SK-N-MC (cell line): ENCODE data around the gene KRTAP5-7.

Experiments used
- DNase-seq: peaks from one replicate; pipeline ENCODE4 v3.0.0-alpha.2; 2011; ENCODE audit warnings: low read depth, low spot score
- H3K27ac ChIP-seq: fragments of 200-600 bp; sonication (generic); 2 replicates; pipeline ENCODE4 v1.5.1; 2016; ENCODE audit warnings: mixed run types
- H3K36me3 ChIP-seq: fragments of 200-600 bp; sonication (generic); 2 replicates; pipeline ENCODE4 v1.6.1; 2017; ENCODE audit warnings: antibody characterized with exemption, low read length, mixed read lengths; ENCODE audit not compliant: insufficient read depth
- H3K4me3 ChIP-seq: fragments of 200-600 bp; sonication (generic); 2 replicates; pipeline ENCODE4 v1.5.1; 2016
- H3K9ac ChIP-seq: fragments of 200-600 bp; sonication (generic); 2 replicates; pipeline ENCODE4 v1.8.0; 2017; ENCODE audit warnings: mixed run types, mixed read lengths; ENCODE audit not compliant: insufficient read length
- H3K9me3 ChIP-seq: fragments of 200-600 bp; sonication (generic); 2 replicates; pipeline ENCODE4 v1.6.1; 2017; ENCODE audit warnings: low read depth, mild to moderate bottlenecking, antibody characterized with exemption, low read length, moderate library complexity, mixed read lengths
- EZH2 ChIP-seq: fragments of 200-600 bp; sonication (generic); IDR thresholded peaks from one replicate; pipeline ENCODE4 v1.6.1; 2017; ENCODE audit warnings: antibody characterized with exemption
- FOXP2 ChIP-seq: optimal IDR thresholded peaks from 2 replicates; pipeline ENCODE3; 2011; ENCODE audit warnings: mild to moderate bottlenecking, moderate library complexity; ENCODE audit not compliant: insufficient read depth; ENCODE audit errors: extremely low read length, control extremely low read depth
- POLR2AphosphoS5 ChIP-seq: IDR thresholded peaks from 2 replicates; pipeline ENCODE4 v1.6.1; 2012; ENCODE audit warnings: mild to moderate bottlenecking, low read depth, low read length, borderline replicate concordance

KRTAP5-7 gene

GRCh38 chr11:71484248-71485062 lies 42.6 kb upstream of the KRTAP5-7 start:
- Histone ChIP-seq H3K4me3 (no peak overlapping the region), H3K9ac (no peak overlapping the region), H3K36me3 (peaks cover 13% of the 10 kb centered on the region; the same call in 1 of the 2 replicates), H3K9me3 (no peaks in the 10 kb centered on the region), H3K27ac (no peak overlapping the region)
- no peak for DNase-seq
- no peak for TF ChIP-seq EZH2

DNA sequence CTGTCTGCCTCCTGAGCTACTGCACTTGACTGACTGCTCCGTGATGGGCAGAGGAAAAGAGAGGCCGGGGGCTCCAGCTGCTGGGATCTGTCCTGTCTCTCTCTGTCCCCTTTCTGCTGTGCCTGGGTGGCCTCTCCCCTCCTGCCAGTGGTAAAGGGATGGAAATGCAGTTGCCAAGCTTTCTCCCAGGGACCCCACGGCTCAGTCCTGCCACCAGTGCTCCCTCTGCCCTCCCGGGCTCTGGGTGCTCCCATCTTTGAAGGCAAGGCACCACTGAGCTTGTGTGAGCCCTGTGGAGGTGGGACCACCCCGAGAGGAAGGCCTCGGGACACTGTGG lies 42.0 kb upstream of the KRTAP5-7 start:
- Histone ChIP-seq H3K27ac (no peak overlapping the region), H3K9me3 (no peaks in the 10 kb centered on the region), H3K4me3 (no peak overlapping the region), H3K36me3 (peaks cover 13% of the 10 kb centered on the region; the same call in 1 of the 2 replicates), H3K9ac (no peak overlapping the region)
- no peak for TF ChIP-seq POLR2AphosphoS5
- no peak for TF ChIP-seq FOXP2
- no peak for TF ChIP-seq EZH2
- no peak for DNase-seq

DNA sequence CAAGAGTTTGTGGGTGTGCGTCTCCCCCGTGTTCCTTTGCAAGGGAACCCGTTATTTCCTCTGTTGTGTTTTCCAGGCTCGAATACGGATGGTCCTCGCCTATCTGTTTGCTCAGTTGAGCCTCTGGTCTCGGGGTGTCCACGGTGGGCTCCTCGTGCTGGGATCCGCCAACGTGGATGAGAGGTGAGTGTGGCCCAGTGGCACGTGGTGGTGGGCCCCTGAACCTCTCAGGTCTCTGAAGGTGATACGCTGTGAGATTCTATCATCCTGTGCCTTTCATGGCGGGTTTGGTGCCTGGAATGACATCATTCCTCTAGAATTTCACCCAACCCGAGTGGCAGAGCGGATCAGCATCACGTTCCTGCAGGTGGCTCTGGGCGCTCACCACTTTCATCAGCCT lies 41.6 kb upstream of the KRTAP5-7 start:
- DNase-seq, result no peak
- no peak overlapping the region for H3K9ac ChIP-seq
- TF ChIP-seq FOXP2, result no peak
- no peak for TF ChIP-seq POLR2AphosphoS5
- TF ChIP-seq EZH2, result no peak

DNA sequence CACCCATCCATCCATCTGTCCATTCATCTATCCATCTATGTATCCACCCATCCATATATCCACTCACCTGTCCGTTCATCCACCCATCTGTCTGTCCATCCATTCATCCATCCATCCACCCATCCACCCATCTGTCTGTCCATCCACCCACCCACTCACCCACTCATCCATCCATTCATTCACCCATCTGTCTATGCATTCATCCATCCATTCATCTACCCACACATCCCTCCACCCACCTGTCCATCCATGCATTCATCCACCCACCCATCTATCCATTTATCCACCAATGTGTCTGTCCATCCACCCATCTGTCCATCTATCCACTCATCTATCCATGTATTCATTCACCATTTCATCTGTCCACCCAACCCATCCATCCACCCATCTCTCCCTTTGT lies 40.7 kb upstream of the KRTAP5-7 start:
- Histone ChIP-seq H3K36me3 (peaks cover 13% of the 10 kb centered on the region; the same call in 1 of the 2 replicates), H3K9ac (no peak overlapping the region), H3K27ac (no peak overlapping the region), H3K9me3 (no peaks in the 10 kb centered on the region), H3K4me3 (no peak overlapping the region)
- TF ChIP-seq EZH2, result no peak
- no peak for TF ChIP-seq FOXP2
- TF ChIP-seq POLR2AphosphoS5, result no peak
- DNase-seq, result no peak

More for the DNA sequence above, 41.6 kb upstream of the KRTAP5-7 start:
- Histone ChIP-seq H3K27ac (no peak overlapping the region), H3K9me3 (no peaks in the 10 kb centered on the region), H3K4me3 (no peak overlapping the region), H3K36me3 (peaks cover 13% of the 10 kb centered on the region; the same call in 1 of the 2 replicates)

GRCh38 chr11:71488681-71489270 lies 38.3 kb upstream of the KRTAP5-7 start:
- TF ChIP-seq FOXP2 (no peak), EZH2 (no peak), POLR2AphosphoS5 (no peak)
- Histone ChIP-seq H3K27ac (no peak overlapping the region), H3K9me3 (no peaks in the 10 kb centered on the region), H3K4me3 (no peak overlapping the region), H3K9ac (no peak overlapping the region), H3K36me3 (peaks cover 3% of the 10 kb centered on the region; the same call in 1 of the 2 replicates)
- no peak for DNase-seq

DNA sequence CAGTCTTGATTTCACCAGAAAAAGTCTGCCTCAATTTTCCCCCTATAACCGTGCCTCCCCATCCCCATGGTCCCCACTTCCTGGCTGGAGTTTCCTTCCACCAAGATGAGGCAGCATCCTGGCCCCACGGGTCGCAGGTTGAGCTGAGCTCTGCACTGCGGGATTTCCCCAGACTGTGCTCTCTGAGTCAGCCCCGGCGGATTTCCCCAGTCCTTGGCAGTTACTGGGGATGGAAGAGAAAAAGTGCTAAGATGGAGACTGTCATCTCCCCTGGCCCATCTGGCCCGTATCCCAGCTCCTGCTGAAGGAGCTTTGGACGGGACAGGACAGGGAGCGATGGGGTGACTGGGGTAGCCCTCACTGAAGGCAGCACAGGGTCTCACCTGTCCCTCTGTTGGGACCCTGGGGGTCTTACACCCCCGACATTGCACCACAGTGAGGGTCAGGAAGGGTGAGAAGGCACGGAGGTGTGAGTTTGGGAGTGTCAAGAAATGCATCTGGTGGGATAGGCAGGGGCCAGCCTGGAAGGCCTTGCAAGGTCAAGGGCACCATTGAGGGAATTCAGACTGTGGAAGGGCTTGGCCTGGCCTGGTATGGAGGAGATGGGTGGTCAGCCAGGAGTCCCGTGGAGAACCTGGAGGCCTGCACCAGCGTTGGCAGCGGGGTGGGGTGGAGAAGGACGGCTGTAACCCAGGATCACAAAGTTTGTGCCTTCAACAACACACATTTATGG lies 37.6 kb upstream of the KRTAP5-7 start:
- no peaks in the 10 kb centered on the region for H3K36me3 ChIP-seq
- H3K9ac ChIP-seq, result no peak overlapping the region
- TF ChIP-seq POLR2AphosphoS5 (no peak), FOXP2 (no peak), EZH2 (no peak)
- H3K9me3 ChIP-seq, result no peaks in the 10 kb centered on the region
- no peak for DNase-seq
- no peak overlapping the region for H3K27ac ChIP-seq
- no peak overlapping the region for H3K4me3 ChIP-seq

DNA sequence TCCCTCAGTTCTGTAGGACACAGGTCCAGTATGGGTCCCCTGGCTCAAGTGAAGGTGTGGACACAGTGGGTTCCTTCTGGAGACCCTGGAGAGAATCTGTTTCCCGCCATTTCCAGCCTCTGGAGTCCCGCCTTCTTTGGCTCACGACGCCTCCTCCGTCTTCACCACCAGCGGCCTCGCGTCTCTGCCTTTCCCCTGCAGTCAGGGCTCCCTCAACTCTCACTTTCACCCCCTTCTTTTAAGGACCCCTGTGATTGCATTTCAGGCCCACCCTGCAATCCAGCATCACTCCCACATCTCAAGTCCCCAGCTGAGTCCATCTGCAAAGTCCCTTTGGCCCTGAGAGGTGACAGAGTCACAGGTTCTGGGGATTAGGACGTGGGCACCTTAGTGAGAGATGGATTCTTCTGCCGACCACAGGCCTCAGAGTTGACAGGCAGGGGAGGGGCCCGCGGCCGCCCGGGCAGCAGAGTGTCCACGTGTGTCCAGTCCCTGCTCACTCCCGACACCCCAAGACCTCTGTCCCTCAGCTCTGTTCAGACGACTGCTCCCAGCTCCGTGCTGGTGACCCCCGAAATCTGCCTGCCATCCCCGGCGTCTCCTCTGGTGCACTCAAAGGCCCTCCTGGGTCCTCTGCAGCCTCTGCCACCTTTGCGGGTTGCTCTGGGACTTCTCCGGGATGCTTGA lies 36.9 kb upstream of the KRTAP5-7 start:
- Histone ChIP-seq H3K4me3 (no peak overlapping the region), H3K9ac (no peak overlapping the region), H3K9me3 (no peaks in the 10 kb centered on the region), H3K36me3 (no peaks in the 10 kb centered on the region), H3K27ac (no peak overlapping the region)
- TF ChIP-seq POLR2AphosphoS5, result no peak
- no peak for TF ChIP-seq EZH2
- no peak for TF ChIP-seq FOXP2
- no peak for DNase-seq
